ENCODE data around the gene SYCP2L.
"Not testable (repeated sequence)": the region's sequence is repeated elsewhere in the genome, so short reads cannot be mapped to it uniquely, and the experiment has no call there.

SYCP2L gene

DNA sequence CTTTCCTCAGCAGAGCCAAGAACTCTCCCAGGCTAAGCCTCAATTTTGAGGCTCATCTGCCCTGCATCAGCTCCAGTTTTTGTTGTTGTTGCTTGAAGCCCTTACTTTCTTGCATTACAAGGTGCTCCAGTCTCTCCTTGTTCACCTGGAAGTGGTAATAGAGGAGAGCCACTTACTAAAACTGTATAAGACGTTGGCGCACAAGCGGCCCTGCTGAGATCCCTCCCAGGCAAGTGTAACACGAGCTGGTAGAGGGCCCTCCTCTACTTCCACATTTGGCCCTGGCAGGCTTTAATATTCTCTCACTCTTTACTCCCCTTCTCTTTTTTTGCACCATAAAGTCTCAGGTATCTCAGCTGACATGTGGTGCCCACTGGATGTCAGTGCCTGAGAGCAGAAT lies 24.5 kb upstream of the SYCP2L start:
- Histone ChIP-seq H3K9ac (ENCODE audit: low read depth, low read length) (no peak overlapping the region), H3K4me1 (ENCODE audit: insufficient read depth, low read length) (no peaks in the 10 kb centered on the region), H3K9me3 (ENCODE audit: control insufficient read depth, insufficient read depth, low read length) (no peaks in the 10 kb centered on the region), H3K36me3 (ENCODE audit: insufficient read depth, low read length) (no peaks in the 10 kb centered on the region)

DNA sequence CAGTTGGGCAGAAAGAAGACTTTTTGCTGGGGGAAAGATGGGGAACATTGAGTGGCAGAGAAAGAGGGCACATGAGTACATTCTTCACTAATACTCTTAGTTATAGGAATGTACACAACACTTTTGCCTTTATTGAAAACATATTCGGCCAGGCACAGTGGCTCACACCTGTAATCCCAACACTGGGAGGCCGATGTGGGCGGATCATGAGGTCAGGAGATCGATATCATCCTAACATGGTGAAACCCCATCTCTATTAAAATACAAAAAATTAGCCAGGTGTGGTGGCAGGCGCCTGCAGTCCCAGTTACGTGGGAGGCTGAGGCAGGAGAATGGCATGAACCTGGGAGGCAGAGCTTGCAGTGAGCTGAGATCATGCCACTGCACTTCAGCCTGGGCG lies 23.8 kb upstream of the SYCP2L start:
- not testable (repeated sequence) for H3K9ac ChIP-seq (ENCODE audit: low read depth, low read length); H3K4me1 ChIP-seq (ENCODE audit: insufficient read depth, low read length); H3K36me3 ChIP-seq (ENCODE audit: insufficient read depth, low read length); H3K9me3 ChIP-seq (ENCODE audit: control insufficient read depth, insufficient read depth, low read length)

DNA sequence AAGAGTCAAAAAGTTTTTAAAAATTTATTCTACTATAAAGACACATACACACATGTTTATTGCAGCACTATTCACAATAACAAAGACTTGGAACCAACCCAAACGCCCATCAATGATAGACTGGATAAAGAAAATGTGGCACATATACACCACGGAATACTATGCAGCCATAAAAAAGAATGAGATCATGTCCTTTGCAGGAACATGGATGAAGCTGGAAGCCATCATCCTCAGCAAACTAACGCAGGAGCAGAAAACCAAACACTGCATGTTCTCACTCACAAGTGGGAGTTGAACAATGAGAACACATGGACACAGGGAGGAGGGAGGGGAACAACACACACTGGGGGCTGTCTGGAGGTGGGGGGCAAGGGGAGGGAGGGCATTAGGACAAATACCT lies 20.1 kb upstream of the SYCP2L start:
- not testable (repeated sequence) for H3K4me1 ChIP-seq (ENCODE audit: insufficient read depth, low read length); H3K9ac ChIP-seq (ENCODE audit: low read depth, low read length); H3K9me3 ChIP-seq (ENCODE audit: control insufficient read depth, insufficient read depth, low read length); H3K36me3 ChIP-seq (ENCODE audit: insufficient read depth, low read length)

DNA sequence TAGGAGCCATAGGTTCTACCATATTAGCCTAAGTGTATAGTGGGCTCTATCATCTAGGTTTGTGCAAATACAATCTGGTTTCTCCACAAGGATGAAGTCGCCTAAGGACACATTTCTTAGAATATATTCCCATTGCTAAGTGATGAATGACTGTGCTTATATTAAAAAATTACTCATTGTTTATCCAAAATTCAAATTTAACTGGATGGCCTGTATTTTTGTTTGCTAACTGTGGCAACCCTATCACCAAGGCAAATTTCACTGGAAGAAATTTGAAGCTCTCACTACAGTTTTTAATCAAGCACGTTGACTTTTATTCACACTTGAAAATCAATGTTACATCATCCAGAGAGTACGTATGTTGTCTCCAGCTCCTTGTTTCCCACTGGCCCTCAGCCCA lies 18.9 kb upstream of the SYCP2L start:
- Histone ChIP-seq H3K36me3 (ENCODE audit: insufficient read depth, low read length) (no peaks in the 10 kb centered on the region), H3K9me3 (ENCODE audit: control insufficient read depth, insufficient read depth, low read length) (no peaks in the 10 kb centered on the region), H3K9ac (ENCODE audit: low read depth, low read length) (no peak overlapping the region), H3K4me1 (ENCODE audit: insufficient read depth, low read length) (no peaks in the 10 kb centered on the region)

DNA sequence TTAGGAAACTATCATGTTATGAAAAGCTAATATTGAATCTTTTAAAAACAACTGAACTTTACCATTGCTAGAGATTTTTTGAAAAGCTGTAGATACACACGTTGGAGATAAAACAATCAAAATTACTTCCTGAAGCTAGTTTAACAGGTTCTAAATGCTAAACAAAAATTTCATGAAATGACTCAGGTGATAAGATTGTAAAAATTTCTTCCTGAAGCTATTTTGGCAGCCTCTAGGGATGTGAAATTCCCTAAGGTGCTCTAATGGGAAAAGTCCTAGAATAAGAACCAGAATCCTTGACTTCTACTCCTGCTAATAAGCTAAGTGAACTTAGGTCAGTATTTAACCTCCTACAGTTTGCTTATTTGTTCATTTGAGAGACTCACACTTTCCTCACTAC lies 13.5 kb upstream of the SYCP2L start:
- Histone ChIP-seq H3K4me1 (ENCODE audit: insufficient read depth, low read length) (no peaks in the 10 kb centered on the region), H3K9ac (ENCODE audit: low read depth, low read length) (no peak overlapping the region), H3K9me3 (ENCODE audit: control insufficient read depth, insufficient read depth, low read length) (no peaks in the 10 kb centered on the region), H3K36me3 (ENCODE audit: insufficient read depth, low read length) (no peaks in the 10 kb centered on the region)

DNA sequence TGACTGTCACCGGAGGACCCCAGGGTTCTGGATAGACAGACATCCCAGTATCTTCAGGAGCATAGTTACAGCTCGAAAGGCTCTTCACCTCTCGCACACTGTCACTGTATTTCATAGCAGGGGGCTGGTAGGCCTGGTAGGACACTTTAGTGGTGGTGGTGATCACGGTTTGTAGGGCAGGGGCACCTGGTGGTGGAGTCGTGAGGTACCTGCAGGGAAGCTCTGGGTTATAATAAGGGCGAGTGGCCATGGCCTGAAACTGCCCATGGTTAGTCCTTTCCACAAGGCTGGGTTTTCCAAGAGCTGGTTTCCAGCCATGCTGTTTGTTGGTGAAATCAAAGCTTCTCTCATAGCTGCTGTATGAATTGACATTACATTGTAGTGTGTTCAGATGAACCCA lies 12.6 kb upstream of the SYCP2L start:
- Histone ChIP-seq H3K36me3 (ENCODE audit: insufficient read depth, low read length) (no peaks in the 10 kb centered on the region), H3K9ac (ENCODE audit: low read depth, low read length) (no peak overlapping the region), H3K9me3 (ENCODE audit: control insufficient read depth, insufficient read depth, low read length) (no peaks in the 10 kb centered on the region), H3K4me1 (ENCODE audit: insufficient read depth, low read length) (no peaks in the 10 kb centered on the region)

DNA sequence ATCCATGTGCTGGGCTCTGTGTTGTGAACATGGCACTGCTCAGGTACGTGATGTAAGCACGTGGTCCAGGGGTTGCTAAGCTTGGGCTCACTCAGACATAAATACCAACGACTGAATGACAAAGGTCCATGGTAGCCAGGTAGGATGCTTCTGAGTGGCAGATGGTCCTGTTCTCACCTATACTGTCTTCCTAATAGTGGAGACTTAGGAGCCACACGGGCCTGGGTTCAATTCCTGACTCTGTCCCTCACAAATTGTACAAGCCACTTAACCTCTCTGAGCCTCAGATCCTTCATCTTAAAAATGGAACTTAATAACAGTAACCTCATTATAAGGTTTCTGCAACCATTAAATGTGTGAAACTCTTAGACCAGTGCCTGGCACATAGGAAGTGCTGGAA lies 11.8 kb upstream of the SYCP2L start:
- Histone ChIP-seq H3K4me1 (ENCODE audit: insufficient read depth, low read length) (no peaks in the 10 kb centered on the region), H3K36me3 (ENCODE audit: insufficient read depth, low read length) (no peaks in the 10 kb centered on the region), H3K9ac (ENCODE audit: low read depth, low read length) (no peak overlapping the region), H3K9me3 (ENCODE audit: control insufficient read depth, insufficient read depth, low read length) (no peaks in the 10 kb centered on the region)

DNA sequence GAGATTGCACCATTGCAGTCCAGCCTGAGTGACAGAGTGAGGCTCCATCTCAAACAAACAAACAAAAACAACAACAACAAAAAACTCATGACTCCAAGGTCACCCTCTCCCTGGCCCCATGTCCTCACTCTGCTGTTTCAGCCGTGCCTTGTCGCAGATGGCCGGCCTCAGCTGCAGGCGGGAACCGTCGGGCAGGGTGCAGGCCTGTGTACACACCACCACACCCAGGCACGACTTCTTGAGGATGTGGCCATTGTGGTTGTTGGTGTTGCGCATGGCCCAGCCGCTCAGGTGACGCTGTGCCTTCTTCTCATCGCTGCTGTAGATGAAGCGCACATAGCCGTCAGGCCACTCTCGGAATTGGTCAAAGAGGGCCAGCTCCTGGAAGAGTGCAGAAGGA lies 9.8 kb upstream of the SYCP2L start:
- Histone ChIP-seq H3K9me3 (ENCODE audit: control insufficient read depth, insufficient read depth, low read length) (no peaks in the 10 kb centered on the region), H3K36me3 (ENCODE audit: insufficient read depth, low read length) (no peaks in the 10 kb centered on the region), H3K9ac (ENCODE audit: low read depth, low read length) (no peak overlapping the region), H3K4me1 (ENCODE audit: insufficient read depth, low read length) (no peaks in the 10 kb centered on the region)

DNA sequence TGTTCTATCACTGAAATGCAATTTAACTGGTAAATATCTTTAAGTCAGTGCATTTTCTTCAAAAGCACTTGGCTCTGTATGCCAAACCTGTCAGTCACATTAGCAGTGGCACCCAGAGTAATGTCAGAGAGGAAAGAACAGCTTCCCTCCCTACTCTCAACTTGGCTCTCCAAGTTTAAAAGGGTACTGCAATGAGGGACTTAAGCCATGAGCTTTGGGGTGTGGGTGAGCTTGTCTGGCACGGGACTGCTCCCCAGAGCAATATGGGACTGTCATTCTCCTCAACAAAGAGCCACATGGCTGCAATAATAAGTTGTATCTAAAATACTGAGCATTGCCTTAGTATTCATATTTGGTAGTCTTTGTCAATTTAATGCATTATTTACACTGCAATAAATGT lies 9.0 kb upstream of the SYCP2L start:
- Histone ChIP-seq H3K9ac (ENCODE audit: low read depth, low read length) (no peak overlapping the region), H3K9me3 (ENCODE audit: control insufficient read depth, insufficient read depth, low read length) (no peaks in the 10 kb centered on the region), H3K36me3 (ENCODE audit: insufficient read depth, low read length) (no peaks in the 10 kb centered on the region), H3K4me1 (ENCODE audit: insufficient read depth, low read length) (no peaks in the 10 kb centered on the region)

DNA sequence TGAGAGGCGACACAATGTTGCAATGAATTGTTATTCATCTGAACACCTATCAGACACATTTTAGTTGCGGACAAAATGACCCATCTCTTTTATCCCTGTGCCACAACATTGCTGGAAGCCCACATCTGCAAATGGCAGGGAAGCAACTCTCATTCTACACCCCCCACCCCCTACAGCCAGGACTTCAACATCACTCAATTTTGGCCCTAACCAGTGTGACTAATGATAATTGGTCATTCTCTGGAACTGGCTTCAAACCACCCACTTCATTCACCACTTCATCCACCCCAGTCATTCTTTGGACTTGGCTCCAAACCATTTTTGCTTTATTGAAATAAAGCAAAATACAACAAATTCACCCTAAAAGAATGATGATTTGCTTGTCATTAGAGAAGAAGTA lies 6.5 kb upstream of the SYCP2L start:
- H3K36me3 ChIP-seq (ENCODE audit: insufficient read depth, low read length) = no peaks in the 10 kb centered on the region
- H3K4me1 ChIP-seq (ENCODE audit: insufficient read depth, low read length) = no peaks in the 10 kb centered on the region
- no peaks in the 10 kb centered on the region for H3K9me3 ChIP-seq (ENCODE audit: control insufficient read depth, insufficient read depth, low read length)
- H3K9ac ChIP-seq (ENCODE audit: low read depth, low read length) = no peak overlapping the region

DNA sequence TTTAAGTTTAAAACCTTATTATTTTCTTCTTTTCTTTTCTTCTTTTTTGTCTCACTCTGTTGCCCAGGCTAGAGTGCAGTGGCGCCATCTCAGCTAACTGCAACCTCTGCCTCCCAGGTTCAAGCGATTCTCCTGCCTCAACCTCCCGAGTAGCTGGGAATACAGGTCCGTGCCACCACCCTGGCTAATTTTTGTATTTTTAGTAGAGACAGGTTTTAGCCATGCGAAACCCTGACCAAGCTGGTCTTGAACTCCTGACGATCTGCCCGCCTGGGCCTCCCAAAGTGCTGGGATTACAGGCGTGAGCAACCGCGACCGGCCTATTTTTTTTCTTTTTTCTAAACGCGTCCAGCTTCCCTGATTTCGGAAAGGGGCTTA lies 4.6 kb upstream of the SYCP2L start:
- H3K9ac ChIP-seq (ENCODE audit: low read depth, low read length) = peak overlapping the region; percentile 48; the same call in 1 of the 2 replicates
- not testable (repeated sequence) for H3K4me1 ChIP-seq (ENCODE audit: insufficient read depth, low read length); H3K9me3 ChIP-seq (ENCODE audit: control insufficient read depth, insufficient read depth, low read length); H3K36me3 ChIP-seq (ENCODE audit: insufficient read depth, low read length)

DNA sequence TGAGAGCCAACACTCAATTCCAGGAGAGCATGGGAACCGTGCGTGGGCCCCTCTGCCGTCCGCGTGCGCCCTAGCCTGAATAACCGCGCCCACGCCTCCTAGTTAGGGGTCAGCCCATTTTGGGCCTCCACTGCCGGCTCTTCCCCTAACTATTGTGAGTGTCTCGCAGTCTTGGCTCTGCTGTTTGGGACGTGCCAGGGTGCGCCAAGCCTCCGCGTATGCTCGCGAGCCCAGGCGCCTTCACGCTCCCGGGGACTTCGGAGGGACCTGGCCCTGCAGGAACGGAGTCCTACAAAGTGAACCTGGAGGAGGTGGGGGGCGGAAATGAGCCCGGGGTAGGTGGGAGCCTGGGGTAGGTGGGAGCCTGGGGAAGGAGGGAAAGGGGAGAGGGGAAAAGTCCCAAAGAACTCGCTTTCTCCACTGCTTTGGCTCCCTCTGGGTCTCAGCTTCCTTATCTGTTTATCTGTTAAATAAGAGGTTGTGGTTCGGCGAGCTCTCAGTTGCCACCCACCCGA lies 4.1 kb upstream of the SYCP2L start:
- peak overlapping the region; percentile 48; the same call in 1 of the 2 replicates for H3K9ac ChIP-seq (ENCODE audit: low read depth, low read length)
- H3K36me3 ChIP-seq (ENCODE audit: insufficient read depth, low read length) = no peaks in the 10 kb centered on the region
- H3K9me3 ChIP-seq (ENCODE audit: control insufficient read depth, insufficient read depth, low read length) = no peaks in the 10 kb centered on the region
- H3K4me1 ChIP-seq (ENCODE audit: insufficient read depth, low read length) = peaks cover 6% of the 10 kb centered on the region; the same call in 1 of the 2 replicates

DNA sequence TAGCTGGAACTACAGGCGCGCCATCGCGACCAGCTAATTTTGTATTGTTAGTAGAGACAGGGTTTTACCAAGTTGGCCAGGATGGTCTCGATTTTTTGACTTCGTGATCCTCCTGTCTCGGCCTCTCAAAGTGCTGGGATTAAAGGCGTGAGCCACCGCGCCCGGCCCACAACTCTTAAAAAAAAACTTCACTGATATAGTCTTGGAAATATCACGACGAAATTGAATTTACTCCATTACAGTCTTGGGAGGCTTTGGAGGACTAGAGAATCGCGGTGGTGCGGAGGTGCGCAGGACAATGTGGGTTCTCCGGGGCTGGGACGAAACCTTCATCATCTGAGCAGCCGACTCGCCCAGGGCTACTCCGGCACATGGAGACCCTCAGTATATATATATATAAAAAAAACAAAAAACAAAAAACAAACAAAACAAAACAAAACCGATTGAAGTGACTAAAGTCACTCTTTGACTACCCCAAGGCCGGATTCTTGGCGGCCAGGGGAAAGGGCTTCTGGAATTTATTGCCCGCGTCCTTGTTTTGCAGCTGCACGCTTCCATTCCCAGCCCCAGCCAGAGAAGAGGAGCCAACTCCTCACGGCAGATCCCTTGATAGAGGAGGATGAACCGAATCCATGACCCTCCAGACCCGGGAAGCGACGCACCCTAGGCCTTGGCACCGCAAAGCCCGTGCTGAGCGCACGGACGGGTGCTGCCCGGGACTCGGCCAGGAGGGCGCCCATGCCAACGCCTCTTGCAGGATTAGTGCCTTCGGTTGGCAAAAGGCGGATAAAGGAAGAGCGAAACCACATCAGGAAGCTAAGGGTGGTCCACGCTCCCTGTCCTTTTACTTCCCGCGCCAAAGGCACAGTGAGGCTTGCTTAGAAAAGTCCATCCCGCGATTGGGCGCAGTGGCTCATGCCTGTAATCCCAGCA lies 3.3 kb upstream of the SYCP2L start:
- peaks cover 6% of the 10 kb centered on the region; the same call in 1 of the 2 replicates for H3K4me1 ChIP-seq (ENCODE audit: insufficient read depth, low read length)
- H3K9ac ChIP-seq (ENCODE audit: low read depth, low read length) = peak overlapping the region; percentile 48; the same call in 1 of the 2 replicates
- no peaks in the 10 kb centered on the region for H3K9me3 ChIP-seq (ENCODE audit: control insufficient read depth, insufficient read depth, low read length)
- H3K36me3 ChIP-seq (ENCODE audit: insufficient read depth, low read length) = no peaks in the 10 kb centered on the region

DNA sequence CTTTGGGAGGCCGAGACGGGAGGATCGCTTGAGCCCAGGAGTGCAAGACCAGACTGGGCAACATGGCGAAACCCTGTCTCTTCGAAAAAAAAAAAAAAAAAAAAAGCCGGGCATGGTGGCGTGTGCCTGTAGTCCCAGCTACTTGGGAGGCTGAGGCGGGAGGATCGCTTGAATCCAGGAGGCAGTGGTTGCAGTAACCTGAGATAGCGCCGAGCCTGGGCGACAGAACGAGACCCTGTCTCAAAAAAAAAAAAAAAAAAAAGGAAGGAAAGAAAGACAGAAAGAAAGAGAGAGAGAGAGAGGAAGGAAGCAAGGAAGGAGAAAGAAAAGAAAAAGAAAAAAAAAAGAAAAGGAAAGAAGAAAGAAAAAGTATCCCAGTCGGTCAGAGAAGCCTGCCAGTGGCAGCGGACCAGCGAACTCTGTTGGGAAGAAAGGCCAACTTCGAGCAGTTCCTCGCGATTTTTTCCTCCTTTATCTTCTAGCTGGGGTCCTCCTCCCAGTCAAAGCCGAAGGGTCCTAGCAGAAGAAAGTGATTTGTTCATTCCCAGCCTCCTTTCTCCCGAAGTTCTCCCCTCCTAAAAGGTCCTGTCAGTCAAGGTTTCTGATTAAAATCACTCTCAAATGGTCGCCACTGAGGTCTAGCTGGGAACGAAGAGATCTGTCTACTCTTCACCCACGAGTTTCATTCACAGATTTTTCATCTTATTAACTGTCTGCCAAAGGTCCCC lies 2.4 kb upstream of the SYCP2L start:
- peaks cover 6% of the 10 kb centered on the region; the same call in 1 of the 2 replicates for H3K4me1 ChIP-seq (ENCODE audit: insufficient read depth, low read length)
- peak overlapping the region; percentile 40; the same call in 1 of the 2 replicates for H3K9ac ChIP-seq (ENCODE audit: low read depth, low read length)
- H3K36me3 ChIP-seq (ENCODE audit: insufficient read depth, low read length) = no peaks in the 10 kb centered on the region
- H3K9me3 ChIP-seq (ENCODE audit: control insufficient read depth, insufficient read depth, low read length) = no peaks in the 10 kb centered on the region

DNA sequence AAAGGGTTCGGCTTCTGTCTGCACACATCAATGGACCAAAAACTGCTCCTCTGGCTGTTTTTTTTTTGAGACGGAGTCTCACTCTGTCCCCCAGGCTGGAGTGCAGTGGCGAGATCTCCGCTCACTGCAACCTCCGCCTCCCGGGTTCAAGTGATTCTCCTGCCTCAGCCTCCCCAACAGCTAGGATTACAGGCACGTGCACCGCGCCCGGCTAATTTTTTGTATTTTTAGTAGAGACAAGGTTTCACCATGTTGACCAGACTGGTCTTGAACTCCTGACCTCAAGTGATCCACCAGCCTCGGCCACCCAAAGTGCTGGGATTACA lies 524 bp upstream of the SYCP2L start:
- H3K36me3 ChIP-seq (ENCODE audit: insufficient read depth, low read length); H3K9me3 ChIP-seq (ENCODE audit: control insufficient read depth, insufficient read depth, low read length); H3K4me1 ChIP-seq (ENCODE audit: insufficient read depth, low read length): not testable (repeated sequence)
- peak overlapping the region; percentile 94 for H3K9ac ChIP-seq (ENCODE audit: low read depth, low read length)

All from ES-I3 (cell line).